ENCODE measurements around the gene MCEMP1.

Gene MCEMP1

DNA sequence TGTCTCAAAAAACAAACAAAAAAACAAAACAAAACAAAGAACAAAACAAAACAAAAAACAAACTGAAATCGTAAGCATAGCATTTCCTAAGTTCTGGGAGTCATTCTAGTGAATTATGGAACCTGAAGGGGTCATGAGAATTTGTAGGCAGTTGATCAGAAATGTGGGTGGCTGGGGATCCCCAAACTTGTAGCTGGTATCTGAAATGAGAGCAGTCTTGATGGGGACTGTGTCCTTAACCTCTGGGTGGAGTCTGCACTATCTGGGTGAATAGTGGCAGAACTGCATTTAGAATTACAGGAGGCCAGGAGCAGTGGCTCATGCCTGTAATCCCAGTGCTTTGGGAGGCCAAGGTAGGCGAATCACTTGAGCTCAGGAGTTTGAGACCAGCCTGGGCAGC is 48.9 kb downstream of the MCEMP1 start:
- H3K36me3 ChIP-seq (ENCODE audit: insufficient read depth, low read length) = no peaks in the 10 kb centered on the region
- H3K4me2 ChIP-seq (ENCODE audit: low read length) = no peak overlapping the region
- H3K4me3 ChIP-seq (ENCODE audit: low read length) = no peak overlapping the region
- no peaks in the 10 kb centered on the region for H3K4me1 ChIP-seq (ENCODE audit: control insufficient read depth, insufficient read depth, low read length)
- no peaks in the 10 kb centered on the region for H3K9me3 ChIP-seq (replicated peaks; ENCODE audit: low read length)
- H3K9ac ChIP-seq (ENCODE audit: low read depth, low read length) = no peak overlapping the region
- peaks cover 35% of the 10 kb centered on the region for H3K27me3 ChIP-seq (ENCODE audit: control insufficient read depth, insufficient read depth, low read length)

GRCh38 chr19:7729211-7729610 is 52.3 kb downstream of the MCEMP1 start:
- H3K36me3 ChIP-seq (ENCODE audit: insufficient read depth, low read length) = no peaks in the 10 kb centered on the region
- H3K27me3 ChIP-seq (ENCODE audit: control insufficient read depth, insufficient read depth, low read length) = peaks cover 51% of the 10 kb centered on the region
- no peaks in the 10 kb centered on the region for H3K4me1 ChIP-seq (ENCODE audit: control insufficient read depth, insufficient read depth, low read length)
- H3K9ac ChIP-seq (ENCODE audit: low read depth, low read length) = no peak overlapping the region
- H3K4me2 ChIP-seq (ENCODE audit: low read length) = no peak overlapping the region
- no peak overlapping the region for H3K4me3 ChIP-seq (ENCODE audit: low read length)
- H3K9me3 ChIP-seq (replicated peaks; ENCODE audit: low read length) = no peaks in the 10 kb centered on the region

All from skeletal muscle satellite cell (primary cell).